ENCODE results near the gene CACNA2D3.

- TF ChIP-seq LEF1 (IDR thresholded peaks at IDR 0.05; ENCODE audit: borderline replicate concordance) (no peak), NFRKB (IDR thresholded peaks at IDR 0.05) (no peak), TARDBP (IDR thresholded peaks at IDR 0.05) (no peak), FOXK2 (IDR thresholded peaks at IDR 0.05) (no peak), FOXM1 (IDR thresholded peaks at IDR 0.05; ENCODE audit: borderline replicate concordance) (no peak), HDGF (IDR thresholded peaks at IDR 0.05; ENCODE audit: borderline replicate concordance) (no peak), SP1 (IDR thresholded peaks at IDR 0.05) (no peak), SUZ12 (IDR thresholded peaks at IDR 0.05) (no peak), BHLHE40 (IDR thresholded peaks at IDR 0.05; ENCODE audit: borderline replicate concordance) (no peak), ARNT (IDR thresholded peaks at IDR 0.05) (no peak), ELF4 (IDR thresholded peaks at IDR 0.05) (no peak), ZNF384 (IDR thresholded peaks at IDR 0.05) (no peak), FOXA1 (IDR thresholded peaks at IDR 0.05) (no peak)
- TF ChIP-seq, protein P1, sequence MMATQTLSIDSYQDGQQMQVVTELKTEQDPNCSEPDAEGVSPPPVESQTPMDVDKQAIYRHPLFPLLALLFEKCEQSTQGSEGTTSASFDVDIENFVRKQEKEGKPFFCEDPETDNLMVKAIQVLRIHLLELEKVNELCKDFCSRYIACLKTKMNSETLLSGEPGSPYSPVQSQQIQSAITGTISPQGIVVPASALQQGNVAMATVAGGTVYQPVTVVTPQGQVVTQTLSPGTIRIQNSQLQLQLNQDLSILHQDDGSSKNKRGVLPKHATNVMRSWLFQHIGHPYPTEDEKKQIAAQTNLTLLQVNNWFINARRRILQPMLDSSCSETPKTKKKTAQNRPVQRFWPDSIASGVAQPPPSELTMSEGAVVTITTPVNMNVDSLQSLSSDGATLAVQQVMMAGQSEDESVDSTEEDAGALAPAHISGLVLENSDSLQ (IDR thresholded peaks at IDR 0.05): no peak
Measured at GRCh38 chr3:54578417-54578816, 456.1 kb downstream of the CACNA2D3 start.

Data from HEK293T (cell line).